Stimulated activated CD4-positive, alpha-beta T cell treated with anti-CD3 and anti-CD28 coated beads, Interleukin-2, amount 100 ng/mL, for 48 hours (primary cell): Measurements from ENCODE around the gene SBNO1.
"Not testable (repeated sequence)": the region's sequence is repeated elsewhere in the genome, so short reads cannot be mapped to it uniquely, and the experiment has no call there.

ENCODE experiments used
- DNase-seq, 2 donors: peaks; one replicate each; pipeline ENCODE4 v3.0.0-alpha.2; 2020

SBNO1 gene

GRCh38 chr12:123268850-123269249 lies 95.8 kb downstream of the SBNO1 start:
- DNase-seq = no peak

- no peak for DNase-seq
Observed at GRCh38 chr12:123267991-123268843, 96.4 kb downstream of the SBNO1 start.

- DNase-seq = no peak
Observed at GRCh38 chr12:123267335-123267920, 97.2 kb downstream of the SBNO1 start.

- no peak for DNase-seq
Observed at GRCh38 chr12:123266679-123267277, 97.9 kb downstream of the SBNO1 start.

- no peak for DNase-seq
Observed at GRCh38 chr12:123265851-123266678, 98.6 kb downstream of the SBNO1 start.

- no peak for DNase-seq
Observed at GRCh38 chr12:123264642-123265041, 100.0 kb downstream of the SBNO1 start.

GRCh38 chr12:123263196-123263817 lies 101.3 kb downstream of the SBNO1 start:
- no peak for DNase-seq

GRCh38 chr12:123261196-123261595 lies 103.5 kb downstream of the SBNO1 start:
- DNase-seq = no peak

GRCh38 chr12:123260081-123260480 lies 104.6 kb downstream of the SBNO1 start:
- DNase-seq = no peak

- no peak for DNase-seq
Observed at GRCh38 chr12:123258593-123258992, 106.1 kb downstream of the SBNO1 start.

- DNase-seq = no peak
Observed at GRCh38 chr12:123254853-123255446, 109.7 kb downstream of the SBNO1 start.

- DNase-seq = no peak
Observed at GRCh38 chr12:123253641-123254459, 110.8 kb downstream of the SBNO1 start.

GRCh38 chr12:123252365-123252764 lies 112.3 kb downstream of the SBNO1 start:
- not testable (repeated sequence) for DNase-seq

GRCh38 chr12:123251403-123252076 lies 113.1 kb downstream of the SBNO1 start:
- DNase-seq = no peak

GRCh38 chr12:123250471-123251383 lies 113.9 kb downstream of the SBNO1 start:
- no peak for DNase-seq

GRCh38 chr12:123248996-123249741 lies 115.5 kb downstream of the SBNO1 start:
- DNase-seq = not testable (repeated sequence)

GRCh38 chr12:123248129-123248528 lies 116.5 kb downstream of the SBNO1 start:
- DNase-seq = not testable (repeated sequence)

- DNase-seq = no peak
Observed at GRCh38 chr12:123245678-123246077, 119.0 kb downstream of the SBNO1 start.
